G401 (cell line): Measurements from ENCODE around the gene TMEM132D. TPM values are rescaled to one million over a fixed set of nuclear protein-coding genes. Genes with fewer than 3 reads are reported as not detected.

Source experiments
- DNase-seq: peaks from one replicate; pipeline ENCODE4 v3.0.0-alpha.2; 2015; ENCODE audit warnings: low spot score
- in situ Hi-C: cut with HindIII; loops from 2 replicates; pipeline ENCODE4 v1.10.0; 2016; ENCODE audit warnings: low sequenced_read_pairs, mixed read lengths
- total RNA-seq: library from RNA; depleted of rRNA; stranded (reverse); fragments of >200 nt; shearing (Covaris generic); gene quantifications from 2 replicates; pipeline ENCODE4 v1.2.3, GENCODE V29; 2014

Gene TMEM132D
- total RNA-seq, 1 experiment from 2014 or later = not detected

DNA sequence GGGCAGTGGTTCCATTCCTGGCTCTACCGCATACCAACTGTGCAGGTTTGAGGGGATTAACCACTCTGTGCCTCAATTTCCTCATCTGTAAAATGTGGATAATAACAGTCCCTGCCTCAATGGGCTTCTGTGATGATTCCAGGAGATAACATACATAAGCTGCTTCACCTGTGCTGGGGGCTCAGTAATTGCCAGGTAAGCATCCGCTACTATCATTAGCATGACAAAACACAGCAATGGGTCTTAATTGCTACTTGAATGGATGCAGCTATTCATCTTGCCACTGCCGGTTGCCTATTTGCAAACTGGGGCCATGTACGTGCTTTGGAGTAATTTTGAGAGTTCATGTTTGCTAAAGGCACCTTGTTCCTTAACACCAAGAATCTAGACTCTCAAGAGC, 132.6 kb downstream of the TMEM132D start:
- in situ Hi-C loops = no loop called here
- DNase-seq = no peak

- DNase-seq = no peak
- in situ Hi-C loops = no loop called here
These were observed 138.1 kb downstream of the TMEM132D start for GRCh38 chr12:129765719-129766118.

GRCh38 chr12:129762436-129762835, 141.4 kb downstream of the TMEM132D start:
- DNase-seq = no peak
- in situ Hi-C loops = no loop called here

GRCh38 chr12:129753586-129753985, 150.2 kb downstream of the TMEM132D start:
- in situ Hi-C loops = no loop called here
- no peak for DNase-seq

- in situ Hi-C loops = no loop called here
- no peak for DNase-seq
These were observed 153.4 kb downstream of the TMEM132D start for GRCh38 chr12:129750421-129750820.

- in situ Hi-C loops = no loop called here
These were observed 157.5 kb downstream of the TMEM132D start for GRCh38 chr12:129746318-129746717.

DNA sequence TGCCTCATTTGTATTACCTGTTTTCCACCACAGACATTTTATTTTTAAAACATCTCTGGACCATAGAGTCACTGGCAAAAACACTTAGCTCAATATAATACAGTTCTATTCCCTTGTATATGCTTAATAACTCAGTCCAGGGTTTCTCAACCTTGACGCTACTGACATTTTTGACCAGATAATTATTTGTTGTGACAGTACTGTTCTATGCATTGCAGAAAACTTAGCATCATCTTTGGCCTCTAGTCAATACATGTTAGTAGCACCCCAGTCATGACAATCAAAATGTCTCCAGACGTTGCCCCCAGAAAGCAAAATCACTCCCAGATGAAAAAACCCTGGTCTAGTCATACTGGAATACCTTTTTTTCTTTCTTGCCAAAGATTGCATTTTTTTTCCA, 174.7 kb downstream of the TMEM132D start:
- in situ Hi-C loops = no loop called here
- DNase-seq = no peak

More at GRCh38 chr12:129746318-129746717, 157.5 kb downstream of the TMEM132D start:
- no peak for DNase-seq

DNA sequence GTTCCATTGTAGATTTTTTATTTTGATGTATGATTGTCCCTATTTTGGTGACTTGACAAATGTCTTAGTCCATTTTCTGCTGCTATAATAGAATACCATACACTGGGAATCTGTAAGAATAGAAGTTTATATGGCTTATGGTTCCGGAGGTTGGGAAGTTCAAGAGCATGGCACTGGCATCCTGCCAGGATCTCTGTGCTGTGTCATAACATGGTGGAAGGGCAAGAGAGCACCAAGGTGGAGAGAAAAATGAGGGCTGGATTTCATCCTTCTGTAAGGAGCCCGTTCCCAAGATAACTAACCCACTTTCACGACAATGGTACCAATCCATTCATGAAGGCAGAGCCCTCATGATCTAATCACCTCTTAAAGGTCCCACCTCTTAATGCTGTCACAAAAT, 176.7 kb downstream of the TMEM132D start:
- in situ Hi-C loops = no loop called here
- peak; percentile 1 for DNase-seq

DNA sequence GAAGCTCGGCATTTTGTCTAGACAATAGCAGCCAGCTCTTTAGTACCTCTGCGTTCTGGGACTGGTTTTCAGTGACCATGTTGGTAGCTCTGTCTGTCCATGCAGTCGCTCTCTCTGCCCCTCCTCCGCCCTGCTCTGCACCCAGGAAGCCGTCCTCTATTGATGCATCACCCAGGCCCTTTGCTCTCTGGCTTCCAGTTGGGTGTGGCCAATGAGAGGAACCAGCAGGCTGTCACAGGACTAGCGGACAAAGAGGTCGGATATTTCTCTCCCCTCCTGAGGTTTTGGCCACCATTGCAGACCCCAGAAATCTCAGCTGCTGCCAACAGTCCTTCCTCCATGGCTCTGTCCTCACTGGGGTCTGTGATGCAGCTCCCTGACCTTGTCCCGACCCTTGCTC, 180.6 kb downstream of the TMEM132D start:
- DNase-seq = no peak
- in situ Hi-C loops = no loop called here

DNA sequence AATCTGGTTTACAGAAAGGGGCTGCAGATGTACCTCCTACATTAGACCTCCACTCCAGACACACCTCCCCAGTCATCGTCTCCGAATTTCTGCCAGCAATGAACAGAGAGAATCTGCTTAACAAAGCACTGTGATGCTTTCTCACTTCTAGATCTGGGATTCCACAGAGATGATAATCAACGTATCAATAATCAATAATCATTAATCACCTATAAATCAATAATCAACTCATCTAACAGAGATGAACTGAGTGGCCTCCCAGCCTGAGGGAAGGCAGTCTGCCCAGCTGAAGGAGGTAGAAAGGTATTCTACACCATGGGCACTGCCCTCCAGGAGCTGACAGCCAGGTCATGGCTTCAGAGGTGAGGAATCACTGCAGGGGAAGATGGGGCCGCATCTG, 183.2 kb downstream of the TMEM132D start:
- in situ Hi-C loops = no loop called here
- DNase-seq = no peak

- in situ Hi-C loops = no loop called here
- DNase-seq = no peak
These were observed 184.4 kb downstream of the TMEM132D start for GRCh38 chr12:129719416-129719815.

DNA sequence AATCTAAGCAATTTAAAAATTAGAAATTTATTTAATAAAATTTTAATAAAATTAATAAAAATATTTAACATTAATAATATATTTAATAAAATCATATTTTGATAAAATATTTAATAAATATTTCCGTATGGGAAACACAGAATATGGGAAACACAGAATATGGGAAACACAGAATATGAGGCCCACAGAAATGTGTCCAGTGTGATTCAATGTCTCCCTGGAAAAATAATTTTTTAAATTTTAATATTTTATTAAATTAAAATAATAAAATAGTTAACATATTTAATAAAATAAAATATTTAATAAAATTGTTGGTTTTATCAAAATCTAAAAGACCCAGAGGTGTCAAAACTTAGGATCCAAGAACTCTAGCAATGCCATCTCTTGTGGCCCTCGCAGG, 186.4 kb downstream of the TMEM132D start:
- in situ Hi-C loops = no loop called here
- no peak for DNase-seq

DNA sequence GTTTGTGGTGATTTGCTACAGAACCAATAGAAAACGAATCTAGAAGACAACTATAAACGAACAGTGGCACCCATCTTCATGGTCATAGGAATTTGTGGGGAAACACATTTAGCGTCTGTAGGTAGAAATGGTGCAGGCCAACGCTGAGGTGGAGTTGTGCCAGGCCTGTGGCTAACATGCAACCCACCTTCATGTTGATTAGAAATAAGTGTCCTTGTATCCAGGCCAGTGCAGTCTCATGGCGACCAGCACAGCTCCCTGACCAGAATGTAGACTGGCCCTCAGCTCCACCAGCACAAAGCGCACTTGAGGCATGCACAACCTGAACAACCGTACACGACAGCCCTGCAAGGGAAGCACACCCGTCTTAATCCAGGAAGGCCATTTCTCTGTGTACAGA, 187.0 kb downstream of the TMEM132D start:
- no peak for DNase-seq
- in situ Hi-C loops = no loop called here

- in situ Hi-C loops = no loop called here
- DNase-seq = no peak
These were observed 197.1 kb downstream of the TMEM132D start for GRCh38 chr12:129706716-129707115.

DNA sequence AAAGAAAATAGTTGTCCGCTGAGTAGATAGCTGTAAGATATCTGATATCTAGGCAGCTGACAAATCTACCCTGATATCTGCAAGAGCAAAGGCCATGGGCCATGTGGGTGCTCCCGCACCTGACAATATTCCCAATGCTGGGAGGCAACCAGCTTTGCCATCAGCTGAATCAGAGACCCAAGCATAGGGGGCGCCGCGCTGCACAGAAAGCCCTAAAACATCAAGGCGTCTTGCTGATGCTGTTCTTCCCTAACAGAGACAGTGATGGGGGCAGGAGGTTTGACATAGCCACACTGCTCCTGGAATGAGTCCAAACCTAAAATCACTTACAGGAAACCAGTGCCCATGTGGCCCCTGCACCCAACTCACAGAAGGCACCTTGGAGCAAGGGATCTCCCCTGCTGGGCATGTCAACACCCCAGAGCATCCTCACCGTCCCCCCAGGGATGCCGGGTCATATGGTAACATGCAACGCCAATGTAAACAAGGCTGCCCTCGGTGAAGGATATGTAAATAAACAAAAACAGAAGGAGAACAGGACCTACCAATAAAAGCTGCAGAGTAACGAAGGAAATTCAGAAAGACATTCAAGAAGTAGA, 199.5 kb downstream of the TMEM132D start:
- in situ Hi-C loops = no loop called here

GRCh38 chr12:129701631-129702101, 202.2 kb downstream of the TMEM132D start:
- DNase-seq = no peak
- in situ Hi-C loops = no loop called here

More for the DNA sequence above, 199.5 kb downstream of the TMEM132D start:
- no peak for DNase-seq

GRCh38 chr12:129700036-129700435, 203.8 kb downstream of the TMEM132D start:
- no peak for DNase-seq
- in situ Hi-C loops = no loop called here

DNA sequence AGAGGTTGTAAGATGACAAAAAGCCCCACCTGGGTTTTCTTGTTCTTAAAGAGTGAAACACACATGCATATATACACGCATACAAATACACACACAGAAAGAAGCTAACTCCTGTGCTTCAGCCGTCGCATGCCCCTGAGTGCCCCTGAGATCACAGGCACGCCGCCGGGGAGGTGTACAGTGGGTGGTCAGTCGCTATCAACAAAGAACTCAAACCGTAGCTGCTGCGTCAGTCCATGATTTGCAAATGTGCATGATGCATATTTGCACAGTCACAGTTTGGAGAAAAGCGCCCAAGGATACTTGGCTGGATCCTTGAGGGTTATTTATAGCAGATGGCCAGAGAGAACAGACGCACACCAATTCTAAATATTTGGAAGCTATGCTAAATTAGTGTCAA, 206.9 kb downstream of the TMEM132D start:
- no peak for DNase-seq
- in situ Hi-C loops = no loop called here

DNA sequence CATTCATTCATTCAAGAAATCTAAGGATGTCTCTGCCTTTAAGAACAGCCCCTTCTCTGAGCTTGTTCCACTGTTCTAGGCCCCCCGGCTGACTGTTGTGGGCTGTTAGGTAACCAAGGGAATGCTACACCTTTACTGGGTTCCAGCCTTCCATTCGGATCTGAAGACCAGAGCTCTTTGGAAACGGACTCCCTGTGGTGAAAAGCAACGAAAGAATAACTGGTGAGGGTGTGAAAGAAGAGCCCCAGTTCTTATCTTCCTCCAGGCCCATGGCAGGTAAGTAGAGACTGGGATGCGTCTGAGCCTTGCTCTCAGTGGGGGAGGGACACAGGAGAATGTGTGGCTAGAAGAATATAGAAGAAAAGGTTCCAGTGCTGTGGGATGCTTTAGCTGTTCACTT, 207.4 kb downstream of the TMEM132D start:
- in situ Hi-C loops = no loop called here
- DNase-seq = no peak

- no peak for DNase-seq
- in situ Hi-C loops = no loop called here
These were observed 210.1 kb downstream of the TMEM132D start for GRCh38 chr12:129693731-129694130.

DNA sequence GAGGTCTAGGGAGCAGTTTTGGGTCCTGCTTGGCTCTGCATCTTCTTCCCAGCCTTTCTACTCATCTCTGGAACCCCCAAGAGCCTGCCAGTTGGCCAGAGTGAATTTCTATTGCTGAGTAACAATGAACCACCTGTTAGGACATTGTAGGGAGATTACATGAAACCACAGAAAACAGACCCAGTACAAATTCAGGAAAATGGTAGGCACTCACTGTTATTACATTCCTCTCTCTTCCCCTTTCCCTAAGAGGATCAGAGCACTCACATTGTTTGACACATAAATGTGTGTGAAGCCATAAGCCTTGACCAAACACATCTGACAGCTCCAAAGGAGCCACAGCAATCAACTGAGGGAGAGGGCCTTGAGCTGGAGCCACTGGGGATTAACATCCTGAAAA, 216.1 kb downstream of the TMEM132D start:
- no peak for DNase-seq
- in situ Hi-C loops = no loop called here
